Stomach smooth muscle (tissue), 2 donors: ENCODE data around the gene KIF24.
"Not testable (repeated sequence)": the region's sequence is repeated elsewhere in the genome, so short reads cannot be mapped to it uniquely, and the experiment has no call there.

Experiments used
- H3K27ac ChIP-seq: one replicate; pipeline ENCODE4 v1.7.0; 2013; ENCODE audit warnings: mild to moderate bottlenecking, low read length, inconsistent platforms
- H3K27me3 ChIP-seq, 2 donors: one replicate each; pipeline ENCODE4 v1.7.0; 2013; ENCODE audit warnings: low read length in 2 of 2; ENCODE audit not compliant: insufficient read depth in 2 of 2, control insufficient read depth in 1 of 2
- H3K36me3 ChIP-seq, 2 donors: one replicate each; pipeline ENCODE4 v1.7.0; 2013; ENCODE audit warnings: low read length in 2 of 2; ENCODE audit not compliant: control insufficient read depth in 2 of 2, insufficient read depth in 2 of 2
- H3K4me1 ChIP-seq: one replicate; pipeline ENCODE4 v1.7.0; 2013; ENCODE audit warnings: low read length; ENCODE audit not compliant: control insufficient read depth, insufficient read depth
- H3K4me3 ChIP-seq, 2 donors: one replicate each; pipeline ENCODE4 v1.7.0; 2013; ENCODE audit warnings: low read length in 2 of 2
- H3K9ac ChIP-seq, 2 donors: one replicate each; pipeline ENCODE4 v1.7.0; 2013; ENCODE audit warnings: low read length in 2 of 2, mild to moderate bottlenecking in 1 of 2
- H3K9me3 ChIP-seq, 2 donors: one replicate each; pipeline ENCODE4 v1.7.0; 2013; ENCODE audit warnings: low read length in 2 of 2; ENCODE audit not compliant: control insufficient read depth in 2 of 2
- donor health status: healthy.
- donor health status: Pancreatic carcinoma.

The KIF24 gene

GRCh38 chr9:34322899-34323591, 6.0 kb downstream of the KIF24 start:
- H3K27me3 ChIP-seq: no peaks in the 10 kb centered on the region
- H3K27ac ChIP-seq: no peak overlapping the region
- H3K9me3 ChIP-seq: no peaks in the 10 kb centered on the region
- no peaks in the 10 kb centered on the region for H3K36me3 ChIP-seq
- H3K4me1 ChIP-seq: no peaks in the 10 kb centered on the region
- no peak overlapping the region for H3K9ac ChIP-seq
- no peak overlapping the region for H3K4me3 ChIP-seq

GRCh38 chr9:34321451-34321850, 7.6 kb downstream of the KIF24 start:
- H3K4me3 ChIP-seq: no peak overlapping the region
- H3K9ac ChIP-seq: no peak overlapping the region
- no peaks in the 10 kb centered on the region for H3K27me3 ChIP-seq
- no peaks in the 10 kb centered on the region for H3K36me3 ChIP-seq
- no peak overlapping the region for H3K27ac ChIP-seq
- no peaks in the 10 kb centered on the region for H3K4me1 ChIP-seq
- no peaks in the 10 kb centered on the region for H3K9me3 ChIP-seq

GRCh38 chr9:34318163-34318790, 10.8 kb downstream of the KIF24 start:
- no peak overlapping the region for H3K9ac ChIP-seq
- H3K9me3 ChIP-seq: no peaks in the 10 kb centered on the region
- H3K36me3 ChIP-seq: no peaks in the 10 kb centered on the region
- H3K4me3 ChIP-seq: no peak overlapping the region
- no peaks in the 10 kb centered on the region for H3K27me3 ChIP-seq
- no peak overlapping the region for H3K27ac ChIP-seq
- no peaks in the 10 kb centered on the region for H3K4me1 ChIP-seq

- Histone ChIP-seq H3K4me1 (no peaks in the 10 kb centered on the region), H3K36me3 (no peaks in the 10 kb centered on the region), H3K27me3 (no peaks in the 10 kb centered on the region), H3K27ac (no peak overlapping the region), H3K9ac (no peak overlapping the region), H3K9me3 (no peaks in the 10 kb centered on the region), H3K4me3 (no peak overlapping the region)
Measured at GRCh38 chr9:34317436-34317835, 11.6 kb downstream of the KIF24 start.

- H3K4me1 ChIP-seq: no peaks in the 10 kb centered on the region
- H3K9me3 ChIP-seq: no peaks in the 10 kb centered on the region
- H3K27ac ChIP-seq: no peak overlapping the region
- no peaks in the 10 kb centered on the region for H3K36me3 ChIP-seq
- H3K9ac ChIP-seq: no peak overlapping the region
- no peak overlapping the region for H3K4me3 ChIP-seq
- H3K27me3 ChIP-seq: no peaks in the 10 kb centered on the region
Measured at GRCh38 chr9:34311499-34312185, 17.4 kb downstream of the KIF24 start.

GRCh38 chr9:34310215-34310614, 18.9 kb downstream of the KIF24 start:
- Histone ChIP-seq H3K27me3 (no peaks in the 10 kb centered on the region), H3K27ac (no peak overlapping the region), H3K36me3 (no peaks in the 10 kb centered on the region), H3K9me3 (no peaks in the 10 kb centered on the region), H3K4me3 (no peak overlapping the region), H3K4me1 (no peaks in the 10 kb centered on the region), H3K9ac (no peak overlapping the region)

GRCh38 chr9:34308316-34308715, 20.8 kb downstream of the KIF24 start:
- not testable (repeated sequence) for H3K27ac ChIP-seq, H3K4me3 ChIP-seq, H3K27me3 ChIP-seq, H3K4me1 ChIP-seq, H3K36me3 ChIP-seq, H3K9ac ChIP-seq, H3K9me3 ChIP-seq

- not testable (repeated sequence) for H3K4me3 ChIP-seq, H3K9me3 ChIP-seq, H3K27me3 ChIP-seq, H3K27ac ChIP-seq, H3K4me1 ChIP-seq, H3K9ac ChIP-seq, H3K36me3 ChIP-seq
Measured at GRCh38 chr9:34301064-34301463, 28.0 kb downstream of the KIF24 start.

GRCh38 chr9:34292552-34292951, 36.5 kb downstream of the KIF24 start:
- peaks cover 2% of the 10 kb centered on the region for H3K4me1 ChIP-seq
- no peaks in the 10 kb centered on the region for H3K9me3 ChIP-seq
- no peaks in the 10 kb centered on the region for H3K36me3 ChIP-seq
- no peak overlapping the region for H3K9ac ChIP-seq
- H3K4me3 ChIP-seq: no peak overlapping the region
- H3K27ac ChIP-seq: no peak overlapping the region
- H3K27me3 ChIP-seq: no peaks in the 10 kb centered on the region

- H3K27ac ChIP-seq: no peak overlapping the region
- no peaks in the 10 kb centered on the region for H3K27me3 ChIP-seq
- no peaks in the 10 kb centered on the region for H3K36me3 ChIP-seq
- no peak overlapping the region for H3K9ac ChIP-seq
- peaks cover 2% of the 10 kb centered on the region for H3K4me1 ChIP-seq
- H3K4me3 ChIP-seq: no peak overlapping the region
- no peaks in the 10 kb centered on the region for H3K9me3 ChIP-seq
Measured at GRCh38 chr9:34291423-34291822, 37.6 kb downstream of the KIF24 start.

- H3K9me3 ChIP-seq: no peaks in the 10 kb centered on the region
- peaks cover 2% of the 10 kb centered on the region for H3K4me1 ChIP-seq
- no peaks in the 10 kb centered on the region for H3K27me3 ChIP-seq
- H3K36me3 ChIP-seq: no peaks in the 10 kb centered on the region
- no peak overlapping the region for H3K9ac ChIP-seq
- H3K27ac ChIP-seq: no peak overlapping the region
- H3K4me3 ChIP-seq: no peak overlapping the region
Measured at GRCh38 chr9:34291023-34291422, 38.0 kb downstream of the KIF24 start.
